HEK293 (cell line): Measurements from ENCODE around the gene RTN4RL2.

Experiments used
- AEBP2 ChIP-seq: fragments of 450-650 bp; formaldehyde crosslinking; IDR thresholded peaks from 2 replicates; pipeline ENCODE4 v1.5.1; 2016; ENCODE audit warnings: missing biosample characterization, missing genetic modification characterization, borderline replicate concordance
- EGR2 ChIP-seq: fragments of 450-650 bp; formaldehyde crosslinking; IDR thresholded peaks from 2 replicates; pipeline ENCODE4 v1.5.1; 2016; ENCODE audit warnings: low read depth, missing biosample characterization, missing genetic modification characterization
- PRDM1 ChIP-seq: fragments of 450-650 bp; formaldehyde crosslinking; IDR thresholded peaks from 2 replicates; pipeline ENCODE4; 2016; ENCODE audit warnings: missing biosample characterization, missing genetic modification characterization
- SALL2 ChIP-seq: fragments of 450-650 bp; formaldehyde crosslinking; IDR thresholded peaks from 2 replicates; pipeline ENCODE4 v1.5.0; 2017; ENCODE audit warnings: missing biosample characterization, mild to moderate bottlenecking, missing genetic modification characterization, borderline replicate concordance
- YY2 ChIP-seq: fragments of 450-650 bp; formaldehyde crosslinking; IDR thresholded peaks from 2 replicates; pipeline ENCODE4 v1.5.1; 2016; ENCODE audit warnings: missing biosample characterization, missing genetic modification characterization
- ZBTB26 ChIP-seq: fragments of 450-650 bp; formaldehyde crosslinking; optimal IDR thresholded peaks from 2 replicates; pipeline ENCODE3; 2016; ENCODE audit warnings: missing biosample characterization, mild to moderate bottlenecking, missing genetic modification characterization
- ZIC2 ChIP-seq: fragments of 450-650 bp; formaldehyde crosslinking; IDR thresholded peaks from 2 replicates; pipeline ENCODE4 v1.5.1; 2016; ENCODE audit warnings: missing biosample characterization, missing genetic modification characterization
- ZNF121 ChIP-seq: fragments of 450-650 bp; formaldehyde crosslinking; IDR thresholded peaks from 2 replicates; pipeline ENCODE4 v1.5.1; 2016; ENCODE audit warnings: missing biosample characterization, missing genetic modification characterization
- ZNF132 ChIP-seq: fragments of 450-650 bp; formaldehyde crosslinking; IDR thresholded peaks from 2 replicates; pipeline ENCODE4 v1.5.1; 2017; ENCODE audit warnings: missing biosample characterization, missing genetic modification characterization, borderline replicate concordance
- ZNF157 ChIP-seq: fragments of 450-650 bp; formaldehyde crosslinking; IDR thresholded peaks from 2 replicates; pipeline ENCODE4 v1.5.1; 2016; ENCODE audit warnings: missing biosample characterization, missing genetic modification characterization
- ZNF239 ChIP-seq: fragments of 450-650 bp; formaldehyde crosslinking; IDR thresholded peaks from 2 replicates; pipeline ENCODE4 v1.5.1; 2016; ENCODE audit warnings: missing biosample characterization, missing genetic modification characterization
- ZNF24 ChIP-seq: fragments of 450-650 bp; formaldehyde crosslinking; IDR thresholded peaks from 2 replicates; pipeline ENCODE4 v1.5.1; 2016; ENCODE audit warnings: missing biosample characterization, missing genetic modification characterization
- ZNF350 ChIP-seq: fragments of 450-650 bp; formaldehyde crosslinking; IDR thresholded peaks from 2 replicates; pipeline ENCODE4 v1.5.0; 2017; ENCODE audit warnings: missing biosample characterization, mild to moderate bottlenecking, missing genetic modification characterization
- ZNF549 ChIP-seq: fragments of 450-650 bp; IDR thresholded peaks from 2 replicates; pipeline ENCODE4 v1.5.1; 2018; ENCODE audit warnings: missing biosample characterization, missing genetic modification characterization, mild to moderate bottlenecking, inconsistent platforms, moderate library complexity
- ZNF654 ChIP-seq: fragments of 450-650 bp; formaldehyde crosslinking; IDR thresholded peaks from 2 replicates; pipeline ENCODE4 v1.5.1; 2016; ENCODE audit warnings: low read depth, missing biosample characterization, missing genetic modification characterization
- ZNF837 ChIP-seq: fragments of 450-650 bp; formaldehyde crosslinking; IDR thresholded peaks from 2 replicates; pipeline ENCODE4 v1.5.1; 2016; ENCODE audit warnings: missing biosample characterization, missing genetic modification characterization
- ZSCAN16 ChIP-seq: fragments of 450-650 bp; formaldehyde crosslinking; IDR thresholded peaks from 2 replicates; pipeline ENCODE4 v1.5.1; 2016; ENCODE audit warnings: missing biosample characterization, missing genetic modification characterization
- TF ChIP-seq, protein P1 (sequence below): fragments of 450-650 bp; formaldehyde crosslinking; IDR thresholded peaks from 2 replicates; pipeline ENCODE4 v1.5.1; 2016; ENCODE audit warnings: missing biosample characterization, missing genetic modification characterization, borderline replicate concordance
- TF ChIP-seq, protein P2 (sequence below): fragments of 450-650 bp; formaldehyde crosslinking; IDR thresholded peaks from 2 replicates; pipeline ENCODE4 v1.5.1; 2016; ENCODE audit warnings: missing biosample characterization, missing genetic modification characterization, low read depth
- TF ChIP-seq, protein P3 (sequence below): fragments of 450-650 bp; formaldehyde crosslinking; IDR thresholded peaks from 2 replicates; pipeline ENCODE4 v1.5.1; 2016; ENCODE audit warnings: missing biosample characterization, missing genetic modification characterization
- TF ChIP-seq, protein P4 (sequence below): fragments of 450-650 bp; formaldehyde crosslinking; IDR thresholded peaks from 2 replicates; pipeline ENCODE4 v1.5.1; 2017; ENCODE audit warnings: missing biosample characterization, missing genetic modification characterization
- TF ChIP-seq, protein P5 (sequence below): fragments of 450-650 bp; formaldehyde crosslinking; IDR thresholded peaks from 2 replicates; pipeline ENCODE4 v1.5.1; 2016; ENCODE audit warnings: missing biosample characterization, missing genetic modification characterization

RTN4RL2 gene

GRCh38 chr11:57458410-57459163 lies 1.7 kb upstream of the RTN4RL2 start (continued):
- TF ChIP-seq ZNF24 (tag by site-specific recombination) (0 out of 2 replicates have a peak, but pooled peaks have one; percentile 22), ZBTB26 (tag by site-specific recombination) (peak; percentile 20), AEBP2 (tag by site-specific recombination) (no peak), ZNF157 (no peak), ZNF239 (tag by site-specific recombination) (no peak), ZNF121 (tag by site-specific recombination) (no peak), ZNF350 (tag by site-specific recombination) (no peak), SALL2 (no peak), ZIC2 (tag by site-specific recombination) (peak; percentile 32; the same call in 1 of the 2 replicates), PRDM1 (peak; percentile 99), ZSCAN16 (tag by site-specific recombination) (no peak), YY2 (tag by site-specific recombination) (no peak), ZNF654 (tag by site-specific recombination) (peak; percentile 51), ZNF132 (tag by site-specific recombination) (no peak), ZNF837 (tag by site-specific recombination) (no peak), ZNF549 (no peak), EGR2 (tag by site-specific recombination) (0 out of 2 replicates have a peak, but pooled peaks have one; percentile 29)
- TF ChIP-seq, protein P1, sequence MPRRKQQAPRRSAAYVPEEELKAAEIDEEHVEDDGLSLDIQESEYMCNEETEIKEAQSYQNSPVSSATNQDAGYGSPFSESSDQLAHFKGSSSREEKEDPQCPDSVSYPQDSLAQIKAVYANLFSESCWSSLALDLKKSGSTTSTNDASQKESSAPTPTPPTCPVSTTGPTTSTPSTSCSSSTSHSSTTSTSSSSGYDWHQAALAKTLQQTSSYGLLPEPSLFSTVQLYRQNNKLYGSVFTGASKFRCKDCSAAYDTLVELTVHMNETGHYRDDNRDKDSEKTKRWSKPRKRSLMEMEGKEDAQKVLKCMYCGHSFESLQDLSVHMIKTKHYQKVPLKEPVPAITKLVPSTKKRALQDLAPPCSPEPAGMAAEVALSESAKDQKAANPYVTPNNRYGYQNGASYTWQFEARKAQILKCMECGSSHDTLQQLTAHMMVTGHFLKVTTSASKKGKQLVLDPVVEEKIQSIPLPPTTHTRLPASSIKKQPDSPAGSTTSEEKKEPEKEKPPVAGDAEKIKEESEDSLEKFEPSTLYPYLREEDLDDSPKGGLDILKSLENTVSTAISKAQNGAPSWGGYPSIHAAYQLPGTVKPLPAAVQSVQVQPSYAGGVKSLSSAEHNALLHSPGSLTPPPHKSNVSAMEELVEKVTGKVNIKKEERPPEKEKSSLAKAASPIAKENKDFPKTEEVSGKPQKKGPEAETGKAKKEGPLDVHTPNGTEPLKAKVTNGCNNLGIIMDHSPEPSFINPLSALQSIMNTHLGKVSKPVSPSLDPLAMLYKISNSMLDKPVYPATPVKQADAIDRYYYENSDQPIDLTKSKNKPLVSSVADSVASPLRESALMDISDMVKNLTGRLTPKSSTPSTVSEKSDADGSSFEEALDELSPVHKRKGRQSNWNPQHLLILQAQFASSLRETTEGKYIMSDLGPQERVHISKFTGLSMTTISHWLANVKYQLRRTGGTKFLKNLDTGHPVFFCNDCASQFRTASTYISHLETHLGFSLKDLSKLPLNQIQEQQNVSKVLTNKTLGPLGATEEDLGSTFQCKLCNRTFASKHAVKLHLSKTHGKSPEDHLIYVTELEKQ: no peak
- TF ChIP-seq, protein P2, sequence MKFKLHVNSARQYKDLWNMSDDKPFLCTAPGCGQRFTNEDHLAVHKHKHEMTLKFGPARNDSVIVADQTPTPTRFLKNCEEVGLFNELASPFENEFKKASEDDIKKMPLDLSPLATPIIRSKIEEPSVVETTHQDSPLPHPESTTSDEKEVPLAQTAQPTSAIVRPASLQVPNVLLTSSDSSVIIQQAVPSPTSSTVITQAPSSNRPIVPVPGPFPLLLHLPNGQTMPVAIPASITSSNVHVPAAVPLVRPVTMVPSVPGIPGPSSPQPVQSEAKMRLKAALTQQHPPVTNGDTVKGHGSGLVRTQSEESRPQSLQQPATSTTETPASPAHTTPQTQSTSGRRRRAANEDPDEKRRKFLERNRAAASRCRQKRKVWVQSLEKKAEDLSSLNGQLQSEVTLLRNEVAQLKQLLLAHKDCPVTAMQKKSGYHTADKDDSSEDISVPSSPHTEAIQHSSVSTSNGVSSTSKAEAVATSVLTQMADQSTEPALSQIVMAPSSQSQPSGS (tag by site-specific recombination): no peak
- TF ChIP-seq, protein P3, sequence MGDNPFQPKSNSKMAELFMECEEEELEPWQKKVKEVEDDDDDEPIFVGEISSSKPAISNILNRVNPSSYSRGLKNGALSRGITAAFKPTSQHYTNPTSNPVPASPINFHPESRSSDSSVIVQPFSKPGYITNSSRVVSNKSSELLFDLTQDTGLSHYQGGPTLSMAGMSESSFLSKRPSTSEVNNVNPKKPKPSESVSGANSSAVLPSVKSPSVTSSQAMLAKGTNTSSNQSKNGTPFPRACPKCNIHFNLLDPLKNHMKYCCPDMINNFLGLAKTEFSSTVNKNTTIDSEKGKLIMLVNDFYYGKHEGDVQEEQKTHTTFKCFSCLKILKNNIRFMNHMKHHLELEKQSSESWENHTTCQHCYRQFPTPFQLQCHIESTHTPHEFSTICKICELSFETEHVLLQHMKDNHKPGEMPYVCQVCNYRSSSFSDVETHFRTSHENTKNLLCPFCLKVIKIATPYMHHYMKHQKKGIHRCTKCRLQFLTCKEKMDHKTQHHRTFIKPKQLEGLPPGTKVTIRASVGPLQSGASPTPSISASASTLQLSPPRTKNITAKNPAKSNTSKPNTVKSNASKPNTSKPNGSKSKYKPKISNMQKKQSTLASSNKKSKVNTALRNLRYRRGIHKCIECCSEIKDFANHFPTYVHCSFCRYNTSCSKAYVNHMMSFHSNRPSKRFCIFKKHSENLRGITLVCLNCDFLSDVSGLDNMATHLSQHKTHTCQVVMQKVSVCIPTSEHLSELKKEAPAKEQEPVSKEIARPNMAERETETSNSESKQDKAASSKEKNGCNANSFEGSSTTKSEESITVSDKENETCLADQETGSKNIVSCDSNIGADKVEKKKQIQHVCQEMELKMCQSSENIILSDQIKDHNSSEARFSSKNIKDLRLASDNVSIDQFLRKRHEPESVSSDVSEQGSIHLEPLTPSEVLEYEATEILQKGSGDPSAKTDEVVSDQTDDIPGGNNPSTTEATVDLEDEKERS: no peak
- TF ChIP-seq, protein P4, sequence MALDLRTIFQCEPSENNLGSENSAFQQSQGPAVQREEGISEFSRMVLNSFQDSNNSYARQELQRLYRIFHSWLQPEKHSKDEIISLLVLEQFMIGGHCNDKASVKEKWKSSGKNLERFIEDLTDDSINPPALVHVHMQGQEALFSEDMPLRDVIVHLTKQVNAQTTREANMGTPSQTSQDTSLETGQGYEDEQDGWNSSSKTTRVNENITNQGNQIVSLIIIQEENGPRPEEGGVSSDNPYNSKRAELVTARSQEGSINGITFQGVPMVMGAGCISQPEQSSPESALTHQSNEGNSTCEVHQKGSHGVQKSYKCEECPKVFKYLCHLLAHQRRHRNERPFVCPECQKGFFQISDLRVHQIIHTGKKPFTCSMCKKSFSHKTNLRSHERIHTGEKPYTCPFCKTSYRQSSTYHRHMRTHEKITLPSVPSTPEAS (tag by site-specific recombination): no peak
- TF ChIP-seq, protein P5, sequence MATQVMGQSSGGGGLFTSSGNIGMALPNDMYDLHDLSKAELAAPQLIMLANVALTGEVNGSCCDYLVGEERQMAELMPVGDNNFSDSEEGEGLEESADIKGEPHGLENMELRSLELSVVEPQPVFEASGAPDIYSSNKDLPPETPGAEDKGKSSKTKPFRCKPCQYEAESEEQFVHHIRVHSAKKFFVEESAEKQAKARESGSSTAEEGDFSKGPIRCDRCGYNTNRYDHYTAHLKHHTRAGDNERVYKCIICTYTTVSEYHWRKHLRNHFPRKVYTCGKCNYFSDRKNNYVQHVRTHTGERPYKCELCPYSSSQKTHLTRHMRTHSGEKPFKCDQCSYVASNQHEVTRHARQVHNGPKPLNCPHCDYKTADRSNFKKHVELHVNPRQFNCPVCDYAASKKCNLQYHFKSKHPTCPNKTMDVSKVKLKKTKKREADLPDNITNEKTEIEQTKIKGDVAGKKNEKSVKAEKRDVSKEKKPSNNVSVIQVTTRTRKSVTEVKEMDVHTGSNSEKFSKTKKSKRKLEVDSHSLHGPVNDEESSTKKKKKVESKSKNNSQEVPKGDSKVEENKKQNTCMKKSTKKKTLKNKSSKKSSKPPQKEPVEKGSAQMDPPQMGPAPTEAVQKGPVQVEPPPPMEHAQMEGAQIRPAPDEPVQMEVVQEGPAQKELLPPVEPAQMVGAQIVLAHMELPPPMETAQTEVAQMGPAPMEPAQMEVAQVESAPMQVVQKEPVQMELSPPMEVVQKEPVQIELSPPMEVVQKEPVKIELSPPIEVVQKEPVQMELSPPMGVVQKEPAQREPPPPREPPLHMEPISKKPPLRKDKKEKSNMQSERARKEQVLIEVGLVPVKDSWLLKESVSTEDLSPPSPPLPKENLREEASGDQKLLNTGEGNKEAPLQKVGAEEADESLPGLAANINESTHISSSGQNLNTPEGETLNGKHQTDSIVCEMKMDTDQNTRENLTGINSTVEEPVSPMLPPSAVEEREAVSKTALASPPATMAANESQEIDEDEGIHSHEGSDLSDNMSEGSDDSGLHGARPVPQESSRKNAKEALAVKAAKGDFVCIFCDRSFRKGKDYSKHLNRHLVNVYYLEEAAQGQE: no peak
